Measurements from ENCODE around the gene ITLN2.
"Not testable (repeated sequence)": the region's sequence is repeated elsewhere in the genome, so short reads cannot be mapped to it uniquely, and the experiment has no call there.

The ITLN2 gene

DNA sequence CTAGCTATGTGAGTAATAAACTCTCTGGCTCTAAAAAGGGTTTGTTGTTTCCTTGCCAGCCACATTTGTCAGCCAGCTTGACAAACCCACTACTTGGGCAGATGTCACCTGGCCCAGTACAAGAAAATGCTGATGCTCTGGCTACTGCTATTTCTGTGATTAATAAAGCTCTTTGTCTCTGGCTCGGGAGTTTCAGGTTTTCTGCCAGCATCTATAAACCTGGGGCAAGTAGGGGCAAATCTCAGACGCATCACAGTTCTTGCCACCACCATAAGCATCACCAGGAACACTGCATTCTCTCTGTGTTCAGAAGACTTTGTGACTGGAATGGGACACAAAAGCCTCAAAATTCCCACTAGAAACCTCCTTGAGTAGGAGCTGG is 2.5 kb downstream of the ITLN2 start:
- DNase-seq (ENCODE audit: low read depth) = no peak

DNA sequence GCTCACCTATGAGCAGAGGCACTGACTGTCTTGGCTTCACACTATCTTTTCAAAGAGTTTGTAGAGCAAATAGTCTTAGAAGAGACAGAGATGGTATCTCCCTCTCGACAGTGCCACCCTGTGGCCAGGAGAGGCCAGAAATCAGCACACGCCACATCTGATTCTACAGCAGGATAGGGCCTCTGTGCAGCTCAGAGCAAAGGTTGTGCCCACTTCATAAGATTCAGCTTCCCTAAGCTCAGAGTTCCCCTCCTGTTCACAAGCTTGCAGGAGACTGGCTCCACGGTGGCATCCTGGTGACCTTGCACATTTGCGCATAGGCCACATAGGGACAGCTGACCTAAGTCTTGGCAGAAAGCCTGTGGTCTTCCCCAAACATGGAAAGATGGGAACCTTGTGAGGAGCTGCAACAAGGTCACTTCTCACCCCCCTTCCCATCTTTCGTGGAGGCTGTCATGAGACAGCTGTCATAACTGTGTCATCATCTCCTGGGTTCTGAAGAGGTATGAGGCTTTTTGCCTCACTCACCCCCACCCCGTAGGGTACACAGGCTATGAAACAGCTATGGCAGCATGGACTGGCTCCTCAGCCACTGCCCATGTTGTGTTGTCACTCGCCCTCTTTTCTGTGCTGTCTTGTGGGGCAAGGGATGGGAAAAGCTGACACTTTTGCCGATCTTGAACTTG is 3.0 kb downstream of the ITLN2 start:
- peak; percentile 68 for DNase-seq (ENCODE audit: low read depth)

DNA sequence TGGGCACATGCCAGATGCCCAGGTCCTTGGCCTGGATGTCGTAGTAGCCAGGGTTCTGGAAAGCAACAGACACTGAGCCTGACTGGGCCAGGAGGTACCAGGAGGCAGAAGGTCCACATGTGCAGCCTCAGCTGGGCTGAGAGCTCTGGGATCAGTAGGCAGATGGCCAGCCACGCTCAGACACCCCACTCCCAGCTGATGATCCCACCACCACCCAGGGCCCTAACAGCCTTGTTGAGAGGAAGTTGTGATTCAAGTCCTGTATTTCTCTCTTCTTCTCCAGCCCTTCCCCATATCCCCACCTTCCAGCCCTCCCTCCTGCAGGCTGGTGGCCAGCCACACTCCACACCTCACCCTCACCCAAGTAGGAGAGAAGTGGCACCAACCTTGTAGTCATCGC is 4.0 kb downstream of the ITLN2 start:
- DNase-seq (ENCODE audit: low read depth) = no peak

DNA sequence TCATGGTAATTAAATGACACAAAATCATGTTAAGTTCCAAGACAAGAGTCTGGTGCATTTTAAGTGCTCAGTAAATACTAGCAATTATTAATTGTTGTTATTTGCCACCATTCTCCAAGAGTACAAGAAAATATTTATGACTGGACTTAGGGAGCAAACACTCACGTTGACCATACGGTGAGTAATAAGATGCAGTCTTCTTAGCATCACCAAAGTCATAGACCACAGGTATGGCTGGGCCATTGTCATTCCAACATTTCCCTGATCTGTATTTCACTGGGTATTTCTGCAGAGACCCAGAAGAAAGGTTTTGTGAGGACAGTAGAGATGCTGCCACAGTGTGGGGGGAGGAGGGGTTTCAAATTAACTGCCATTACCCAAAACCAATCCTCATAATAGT is 4.7 kb downstream of the ITLN2 start:
- DNase-seq (ENCODE audit: low read depth) = no peak

DNA sequence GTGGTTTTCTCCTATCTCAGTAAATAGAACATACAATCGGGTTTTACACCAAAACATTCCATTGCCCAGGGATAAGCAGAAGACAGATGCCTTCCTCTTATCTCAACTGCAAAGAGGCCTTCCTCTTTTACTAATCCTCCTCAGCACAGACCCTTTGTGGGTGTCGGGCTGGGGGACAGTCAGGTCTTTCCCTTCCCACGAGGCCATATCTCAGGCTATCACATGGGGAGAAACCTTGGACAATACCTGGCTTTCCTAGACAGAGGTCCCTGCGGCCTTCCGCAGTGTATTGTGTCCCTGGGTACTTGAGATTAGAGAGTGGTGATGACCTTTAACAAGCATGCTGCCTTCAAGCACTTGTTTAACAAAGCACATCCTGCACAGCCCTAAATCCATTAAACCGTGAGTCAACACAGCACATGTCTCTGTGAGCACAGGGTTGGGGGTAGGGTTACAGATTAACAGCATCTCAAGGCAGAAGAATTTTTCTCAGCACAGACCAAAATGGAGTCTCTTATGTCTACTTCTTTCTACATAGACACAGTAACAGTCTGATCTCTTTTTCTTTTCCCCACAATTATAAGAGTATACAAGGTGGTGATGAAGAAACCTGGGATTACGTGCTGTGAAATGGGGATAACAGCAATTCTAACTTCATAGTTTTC is 5.3 kb downstream of the ITLN2 start:
- not testable (repeated sequence) for DNase-seq (ENCODE audit: low read depth)

DNA sequence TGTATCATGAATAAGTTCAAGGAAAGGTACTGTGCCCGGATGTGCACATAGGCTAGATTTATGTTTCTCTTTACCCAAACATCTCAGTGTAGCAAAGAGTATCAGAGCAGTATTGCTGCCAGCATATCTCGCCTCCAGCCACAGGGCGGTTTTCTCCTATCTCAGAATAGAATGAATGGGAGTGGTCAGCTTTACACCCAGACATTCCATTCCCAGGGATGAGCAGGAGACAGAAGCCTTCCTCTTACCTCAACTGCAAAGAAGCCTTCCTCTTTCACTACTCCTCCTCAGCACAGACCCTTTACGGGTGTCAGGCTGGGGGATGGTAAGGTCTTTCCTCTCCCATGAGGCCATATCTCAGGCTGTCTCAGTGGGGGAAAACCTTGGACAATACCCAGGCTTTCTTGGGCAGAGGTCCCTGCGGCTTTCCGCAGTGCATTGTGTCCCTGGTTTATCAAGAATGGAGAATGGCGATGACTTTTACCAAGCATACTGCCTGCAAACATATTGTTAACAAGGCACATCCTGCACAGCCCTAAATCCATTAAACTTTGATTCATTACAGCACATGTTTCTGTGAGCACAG is 7.3 kb downstream of the ITLN2 start:
- DNase-seq (ENCODE audit: low read depth) = not testable (repeated sequence)

DNA sequence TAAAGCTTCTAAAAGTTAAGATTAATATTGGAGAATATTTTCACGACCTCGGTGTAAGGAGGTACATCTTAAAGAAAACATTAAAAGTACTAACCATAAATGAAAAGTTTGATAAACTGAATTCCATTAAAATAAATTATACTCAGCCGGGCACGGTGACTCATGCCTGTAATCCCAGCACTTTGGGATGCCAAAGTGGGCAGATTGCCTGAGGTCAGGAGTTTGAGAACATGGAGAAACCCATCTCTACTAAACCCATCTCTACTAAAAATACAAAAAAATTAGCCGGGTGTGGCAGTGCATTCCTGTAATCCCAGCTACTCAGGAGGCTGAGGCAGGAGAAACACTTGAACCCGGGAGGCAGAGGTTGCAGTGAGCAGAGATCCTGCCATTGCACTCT is 8.7 kb downstream of the ITLN2 start:
- DNase-seq (ENCODE audit: low read depth) = not testable (repeated sequence)

DNA sequence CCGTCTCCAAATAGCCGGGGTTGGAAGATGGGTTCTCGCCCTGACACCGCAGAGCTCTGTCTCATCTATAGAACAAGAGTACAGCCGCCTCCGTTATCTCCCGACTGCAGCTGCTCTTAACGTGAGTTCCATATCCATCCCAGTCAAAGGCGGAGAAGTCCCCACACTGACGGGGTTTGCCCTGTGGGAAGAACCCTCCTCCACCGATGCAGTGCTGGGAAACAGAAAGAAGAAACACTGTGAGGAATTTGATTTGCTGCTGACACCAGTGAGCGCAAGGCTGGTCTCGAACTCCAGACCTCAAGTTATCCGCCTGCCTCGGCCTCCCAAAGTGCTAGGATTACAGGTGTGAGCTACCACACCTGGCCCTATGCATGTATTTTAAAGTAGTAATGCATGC is 9.5 kb downstream of the ITLN2 start:
- no peak for DNase-seq (ENCODE audit: low read depth)

DNA sequence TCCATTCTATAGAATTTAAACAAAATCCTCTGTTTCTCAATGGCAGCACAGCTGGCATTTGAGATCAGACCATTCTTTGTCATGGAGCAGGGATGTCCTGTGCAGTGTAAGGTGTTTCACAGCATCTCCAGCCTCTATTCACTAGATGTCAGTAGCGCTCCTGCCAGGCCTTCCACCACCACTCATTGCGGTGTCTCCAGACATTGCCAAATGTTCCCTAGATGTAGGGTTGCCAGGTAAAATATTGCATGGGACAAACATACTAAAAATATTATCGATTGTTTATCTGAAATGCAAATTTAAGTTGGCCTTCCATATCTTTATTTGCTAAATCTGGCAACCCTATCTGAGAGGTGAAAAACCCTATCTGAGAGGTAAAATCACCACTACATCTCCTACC is 11.7 kb downstream of the ITLN2 start:
- no peak for DNase-seq (ENCODE audit: low read depth)

DNA sequence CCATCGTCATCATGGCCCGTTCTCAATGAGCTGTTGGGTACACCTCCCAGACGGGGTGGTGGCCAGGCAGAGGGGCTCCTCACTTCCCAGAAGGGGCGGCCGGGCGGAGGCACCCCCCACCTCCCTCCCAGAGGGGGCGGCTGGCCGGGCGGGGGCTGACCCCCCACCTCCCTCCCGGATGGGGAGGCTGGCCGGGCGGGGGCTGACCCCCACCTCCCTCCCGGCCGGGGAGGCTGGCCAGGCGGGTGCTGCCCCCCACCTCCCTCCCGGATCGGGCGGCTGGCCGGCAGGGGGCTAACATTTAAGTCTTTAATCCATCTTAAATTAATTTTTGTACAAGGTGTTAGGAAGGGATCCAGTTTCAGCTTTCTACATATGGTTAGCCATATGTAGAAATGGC is 17.9 kb downstream of the ITLN2 start:
- not testable (repeated sequence) for DNase-seq (ENCODE audit: low read depth)

DNA sequence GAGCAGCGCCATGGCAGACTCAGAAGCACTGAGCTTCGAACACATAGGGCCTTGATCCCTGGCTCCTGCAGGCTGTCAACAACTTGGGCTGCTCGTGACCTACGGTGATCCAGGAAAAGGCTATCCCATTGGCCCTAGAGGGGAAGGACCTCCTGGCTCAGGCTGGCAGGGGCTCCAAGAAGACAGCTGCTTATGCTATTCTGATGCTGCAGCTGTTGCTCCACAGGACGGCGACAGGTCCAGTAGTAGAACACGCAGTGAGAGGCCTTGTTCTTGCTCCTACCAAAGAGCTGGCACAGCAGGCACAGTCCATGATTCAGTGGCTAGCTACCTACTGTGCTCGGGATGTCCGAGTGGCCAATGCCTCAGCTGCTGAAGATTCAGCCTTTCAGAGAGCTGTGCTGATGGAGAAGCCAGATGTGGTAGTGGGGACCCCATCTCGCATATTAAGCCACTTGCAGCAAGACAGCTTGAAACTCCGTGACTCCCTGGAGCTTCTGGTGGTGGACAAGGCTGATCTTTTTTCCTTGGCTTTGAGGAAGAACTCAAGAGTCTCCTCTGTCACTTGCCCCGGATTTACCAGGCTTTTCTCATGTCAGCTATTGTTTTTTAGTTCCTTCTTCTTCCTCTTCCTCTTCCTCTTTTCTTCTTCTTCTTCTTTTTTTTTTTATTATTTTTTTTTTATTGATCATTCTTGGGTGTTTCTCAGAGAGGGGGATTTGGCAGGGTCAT is 18.9 kb downstream of the ITLN2 start:
- no peak for DNase-seq (ENCODE audit: low read depth)

DNA sequence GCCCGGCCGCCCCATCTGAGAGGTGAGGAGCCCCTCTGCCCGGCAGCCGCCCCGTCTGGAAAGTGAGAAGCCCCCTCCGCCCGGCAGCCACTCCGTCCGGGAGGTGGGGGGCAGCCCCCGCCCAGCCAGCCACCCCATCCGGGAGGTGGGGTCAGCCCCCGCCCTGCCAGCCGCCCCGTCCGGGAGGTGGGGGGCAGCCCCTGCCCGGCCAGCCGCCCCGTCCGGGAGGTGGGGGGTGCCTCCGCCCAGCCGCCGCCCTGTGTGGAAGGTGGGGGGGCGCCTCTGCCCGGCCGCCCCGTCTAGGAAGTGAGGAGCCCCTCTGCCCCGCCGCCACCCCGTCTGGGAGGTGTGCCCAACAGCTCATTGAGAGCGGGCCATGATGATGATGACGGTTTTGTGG is 21.3 kb downstream of the ITLN2 start:
- not testable (repeated sequence) for DNase-seq (ENCODE audit: low read depth)

DNA sequence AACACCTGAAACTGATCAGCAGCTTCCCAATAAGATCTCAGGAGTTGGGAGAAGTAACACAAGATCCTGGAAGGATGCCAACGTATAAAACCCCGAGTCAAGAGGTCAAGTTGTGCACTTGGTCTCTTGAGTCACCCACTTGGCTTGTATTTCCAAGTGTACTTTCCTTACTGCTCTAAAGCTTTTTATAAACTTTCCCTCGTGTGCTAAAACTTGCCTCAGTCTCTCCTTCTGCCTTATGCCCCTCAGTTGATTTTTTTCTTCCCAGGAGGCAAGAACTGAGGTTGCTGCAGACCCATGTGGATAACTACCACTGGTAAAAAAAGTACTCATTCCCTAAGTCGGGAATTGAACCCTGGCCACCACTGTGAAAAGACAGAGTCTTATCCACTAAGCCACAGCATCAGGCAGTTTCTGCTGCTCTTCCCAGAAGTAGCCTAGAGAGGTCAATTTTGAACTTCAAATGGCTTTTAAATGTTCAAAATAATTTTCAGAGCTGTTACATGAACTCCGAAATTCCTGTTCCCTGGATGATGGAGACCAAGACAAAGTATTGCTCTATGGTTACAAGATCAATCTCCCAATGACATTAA is 28.9 kb downstream of the ITLN2 start:
- no peak for DNase-seq (ENCODE audit: low read depth)

DNA sequence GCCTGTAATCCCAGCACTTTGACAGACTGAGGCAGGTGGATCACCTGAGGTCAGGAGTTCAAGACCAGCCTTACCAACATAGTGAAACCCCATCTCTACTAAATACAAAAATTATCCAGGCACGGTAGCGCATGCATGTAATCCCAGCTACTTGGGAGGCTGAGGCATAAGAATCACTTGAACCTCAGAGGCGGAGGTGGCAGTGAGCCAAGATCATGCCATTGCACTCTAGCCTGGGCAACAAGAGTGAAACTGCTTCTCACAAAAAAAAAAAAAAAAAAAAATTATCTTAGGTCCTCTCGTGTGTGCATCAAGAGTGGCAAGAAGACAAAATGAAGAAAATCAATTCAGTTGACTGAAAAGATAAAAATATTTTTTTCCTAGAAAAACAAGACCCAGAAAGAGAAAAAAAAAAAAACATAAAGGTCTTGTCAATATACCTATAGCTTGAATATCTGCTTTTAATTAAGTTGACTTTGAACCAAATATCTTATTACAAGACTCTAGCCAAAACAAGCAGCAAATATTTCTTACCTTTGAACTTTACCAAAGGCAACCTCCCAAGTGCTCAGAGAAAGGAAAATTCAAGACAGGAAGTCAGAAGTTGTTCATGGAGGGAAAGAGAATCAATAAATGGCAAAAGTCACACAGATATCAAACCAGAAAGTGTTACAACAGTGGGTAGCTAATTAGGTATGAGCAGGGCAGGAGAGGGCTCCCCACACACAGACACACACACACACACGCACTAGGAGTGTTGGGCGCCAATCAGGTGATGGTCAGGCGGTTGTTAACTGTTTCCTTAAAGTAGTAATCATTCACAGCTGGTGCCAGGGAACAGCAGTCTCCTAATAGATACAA is 29.6 kb downstream of the ITLN2 start:
- DNase-seq (ENCODE audit: low read depth) = no peak

DNA sequence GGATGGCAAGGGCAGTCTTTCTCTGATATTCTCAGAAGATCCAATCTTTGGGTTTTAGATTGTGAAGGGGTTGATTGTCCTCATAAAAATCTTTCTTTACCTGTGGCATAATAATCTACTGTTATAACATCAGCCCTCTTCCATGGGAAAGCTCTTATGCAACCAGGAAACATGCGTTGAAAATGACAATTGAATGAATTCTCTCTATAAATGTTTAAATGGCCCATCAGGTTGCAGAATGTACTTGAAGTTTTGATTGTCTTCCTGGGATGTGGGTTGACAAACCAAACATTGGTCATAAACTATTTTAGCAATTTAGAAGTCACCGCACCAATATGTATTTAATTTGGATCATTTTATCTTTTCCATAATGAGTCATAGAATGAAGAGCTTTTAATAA is 37.9 kb downstream of the ITLN2 start:
- DNase-seq (ENCODE audit: low read depth) = no peak

DNA sequence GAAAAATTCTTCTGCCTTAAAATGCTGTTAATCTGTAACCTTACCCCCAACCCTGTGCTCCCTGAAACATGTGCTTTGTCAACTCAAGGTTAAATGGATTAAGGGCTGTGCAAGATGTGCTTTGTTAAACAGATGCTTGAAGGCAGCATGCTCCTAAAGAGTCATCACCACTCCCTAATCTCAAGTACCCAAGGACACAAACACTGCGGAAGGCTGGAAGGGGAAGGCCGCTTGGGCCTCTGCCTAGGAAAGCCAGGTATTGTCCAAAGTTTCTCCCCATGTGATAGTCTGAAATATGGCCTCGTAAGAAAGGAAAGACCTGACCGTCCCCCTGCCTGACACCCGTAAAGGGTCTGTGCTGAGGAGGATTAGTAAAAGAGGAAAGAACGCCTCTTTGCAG is 41.4 kb downstream of the ITLN2 start:
- DNase-seq (ENCODE audit: low read depth) = not testable (repeated sequence)

DNA sequence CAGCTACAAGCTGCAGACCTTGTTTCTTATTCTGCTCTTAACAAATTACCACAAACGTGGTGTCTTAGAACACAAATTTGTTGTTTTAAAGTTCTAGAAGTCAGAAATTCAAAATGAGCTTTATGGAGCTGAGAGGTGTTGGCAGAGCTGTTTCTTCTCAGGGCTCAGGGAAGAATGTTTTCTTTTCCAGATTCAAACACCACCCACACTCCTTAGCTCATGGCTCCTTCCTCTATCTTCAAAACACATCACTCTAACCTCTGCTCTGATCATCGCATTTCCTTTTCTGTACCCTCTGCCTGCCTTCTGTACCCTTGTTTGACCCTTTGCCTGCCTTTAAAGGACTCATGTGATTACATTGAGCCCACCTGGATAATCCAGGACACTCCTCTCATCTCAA is 42.7 kb downstream of the ITLN2 start:
- DNase-seq (ENCODE audit: low read depth) = no peak

DNA sequence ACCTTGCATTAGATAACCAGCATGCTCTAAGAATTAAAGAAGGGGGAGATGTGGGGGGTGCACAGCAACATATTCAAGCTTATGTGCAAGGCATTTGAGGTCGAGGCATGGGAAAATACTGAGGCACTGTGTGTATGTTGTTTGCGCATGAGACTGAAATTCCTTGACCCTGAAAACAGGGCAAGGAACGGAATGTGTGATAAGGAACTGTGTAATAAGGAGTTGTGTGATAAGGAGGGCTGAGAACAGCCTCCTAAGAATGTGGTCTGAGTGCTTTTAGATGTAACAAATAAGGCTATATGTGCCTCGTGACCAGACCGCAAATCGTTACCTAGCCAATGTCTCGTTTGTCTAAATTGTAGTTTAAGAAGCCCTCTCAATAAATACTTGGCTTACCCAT is 43.2 kb downstream of the ITLN2 start:
- no peak for DNase-seq (ENCODE audit: low read depth)

DNA sequence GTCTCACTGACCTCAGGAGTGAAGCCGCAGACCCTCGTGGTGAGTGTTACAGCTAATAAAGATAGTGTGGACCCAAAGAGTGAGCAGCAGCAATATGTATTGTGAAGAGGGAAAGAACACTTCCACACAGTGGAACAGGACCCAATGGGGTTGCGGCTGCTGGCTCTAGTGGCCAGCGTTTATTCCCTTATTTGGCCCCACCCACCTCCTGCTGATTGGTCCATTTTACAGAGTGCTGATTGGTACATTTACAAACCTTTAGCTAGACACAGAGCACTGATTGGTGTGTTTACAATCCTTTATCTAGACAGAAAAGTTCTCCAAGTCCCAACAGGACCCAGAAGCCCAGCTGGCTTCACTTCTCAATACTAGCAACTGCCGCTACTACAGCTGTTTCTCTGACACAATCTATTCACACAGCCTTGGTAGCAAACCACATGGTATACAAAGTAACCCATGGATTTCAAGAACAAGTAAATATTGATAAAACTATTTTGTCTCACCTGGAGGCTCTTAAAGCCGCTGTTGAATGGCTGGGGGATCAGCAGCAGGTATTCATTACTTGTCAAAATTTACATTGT is 44.3 kb downstream of the ITLN2 start:
- no peak for DNase-seq (ENCODE audit: low read depth)

DNA sequence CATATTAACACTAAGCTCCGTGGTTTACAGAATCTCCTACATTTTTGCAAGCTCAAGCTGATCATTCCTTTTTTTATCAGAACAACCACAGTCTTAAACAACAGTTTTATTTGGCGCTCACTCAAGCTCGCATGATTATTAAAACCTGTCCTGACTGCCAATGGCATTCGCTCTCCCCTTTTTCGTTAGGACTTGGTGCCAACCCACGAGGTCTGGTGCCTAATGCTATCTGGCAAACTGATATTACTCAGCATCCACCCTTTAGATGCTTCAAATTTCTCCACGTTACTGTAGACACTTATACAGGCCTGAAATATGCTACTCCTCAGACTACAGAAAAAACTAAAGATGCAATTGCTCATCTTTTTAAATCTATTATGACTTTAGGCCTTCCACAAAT is 46.6 kb downstream of the ITLN2 start:
- DNase-seq (ENCODE audit: low read depth) = no peak

DNA sequence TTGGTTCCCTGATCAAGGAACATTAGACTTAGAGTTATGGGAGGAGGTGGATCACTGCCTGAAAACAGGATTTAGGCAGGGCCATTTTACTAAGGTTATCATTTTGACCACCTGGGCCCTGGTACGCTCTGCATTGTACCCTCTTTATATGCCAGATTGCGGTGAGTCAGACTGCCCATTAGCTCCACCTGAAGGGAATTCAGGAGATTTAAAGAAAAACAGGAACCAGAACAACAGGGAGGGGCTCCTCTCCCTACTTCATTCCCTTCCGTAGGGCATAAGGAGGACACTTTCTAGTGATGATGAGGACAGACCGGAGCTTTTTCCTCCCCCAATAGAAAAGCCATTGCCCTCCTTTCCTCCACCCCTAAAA is 49.0 kb downstream of the ITLN2 start:
- DNase-seq (ENCODE audit: low read depth) = no peak
